C4-2B (cell line): ENCODE measurements around the gene MYADML2.

Experiments used
- CTCF ChIP-seq: fragments of 450-650 bp; conservative IDR thresholded peaks from 2 replicates; pipeline ENCODE4 v1.5.1; 2017; ENCODE audit warnings: mild to moderate bottlenecking
- ZFX ChIP-seq: fragments of 450-650 bp; IDR thresholded peaks from 2 replicates; pipeline ENCODE4 v1.6.1; 2017

GRCh38 chr17:81921996-81922565 is 25.0 kb downstream of the MYADML2 start:
- TF ChIP-seq CTCF (no peak), ZFX (no peak)
